Measurements from ENCODE around the gene PACSIN2. TPM values are rescaled to one million over a fixed set of nuclear protein-coding genes. Genes with fewer than 3 reads are reported as not detected.

The PACSIN2 gene
- total and polyA plus RNA-seq, 10 of the 15 experiments (the other 5 are each of a cell fraction or from before 2014, with no cell fraction given), result 0.93 to 78.7 (median 46.8) TPM

DNA sequence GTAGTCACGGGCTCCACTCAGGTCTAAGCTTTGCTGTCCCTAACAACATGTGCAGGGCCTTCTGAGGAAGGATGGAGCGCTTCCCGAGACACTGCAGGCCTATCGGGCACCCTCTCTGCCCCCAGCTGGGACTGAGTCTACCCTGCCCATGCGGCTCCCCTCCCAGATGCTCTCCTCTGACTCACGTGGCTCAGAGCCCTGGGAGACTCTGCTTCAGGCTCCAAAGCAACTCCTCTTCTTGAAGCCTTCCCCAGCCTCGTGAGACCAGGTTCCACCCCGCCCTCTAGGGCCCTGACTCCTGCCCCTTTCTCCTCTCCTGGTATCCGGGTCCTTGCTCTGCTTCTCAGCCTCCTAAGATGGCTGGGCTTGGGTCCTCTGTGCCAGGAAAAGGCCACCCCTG, 129.5 kb downstream of the PACSIN2 start:
- Histone ChIP-seq H3K4me1 (ENCODE audit: control insufficient read depth, insufficient read depth, low read length) (peaks cover 21% of the 10 kb centered on the region), H3K9me3 (replicated peaks; ENCODE audit: control insufficient read depth, insufficient read depth, low read length) (no peaks in the 10 kb centered on the region), H3K9ac (ENCODE audit: control insufficient read depth, insufficient read depth, low read length) (no peak overlapping the region), H3K36me3 (ENCODE audit: control insufficient read depth in 2 of 2, insufficient read depth in 2 of 2, low read length in 1 of 2) (peaks cover 40 to 43% of the 10 kb centered on the region in 2 experiments), H2AFZ (ENCODE audit: control insufficient read depth, low read depth, low read length) (no peak overlapping the region), H3K27ac (ENCODE audit: control insufficient read depth, insufficient read depth) (no peak overlapping the region), H4K20me1 (ENCODE audit: control insufficient read depth, insufficient read depth) (no peaks in the 10 kb centered on the region), H3K4me2 (ENCODE audit: control insufficient read depth, insufficient read depth) (no peak overlapping the region), H3K79me2 (ENCODE audit: control insufficient read depth, insufficient read depth, low read length) (peaks cover 10% of the 10 kb centered on the region), H3K27me3 (replicated peaks in 1 of 2; ENCODE audit: control insufficient read depth in 2 of 2, insufficient read depth in 2 of 2, low read length in 1 of 2) (no peaks in the 10 kb centered on the region), H3K4me3 (no peak overlapping the region)
- FAIRE-seq (no peak), DNase-seq (ENCODE audit: low read depth, low spot score) (no peak), ATAC-seq (no peak)
- CTCF ChIA-PET, result interaction anchor here (0.6 kb wide), 1 partner anchor 169 kb away, joined by 3 read pairs; no protein-coding TSS in a partner anchor
- TF ChIP-seq SP1 (IDR thresholded peaks at IDR 0.05; ENCODE audit: low read depth, low read length) (no peak), EP300 (IDR thresholded peaks at IDR 0.05; ENCODE audit: borderline replicate concordance in 1 of 2, control insufficient read depth in 1 of 2, low read depth in 2 of 2, low read length in 2 of 2) (no peak), CHD2 (IDR thresholded peaks at IDR 0.05; ENCODE audit: borderline replicate concordance, low read depth, low read length) (no peak), IKZF1 (conservative IDR thresholded peaks at IDR 0.05) (no peak), EED (IDR thresholded peaks at IDR 0.05; ENCODE audit: low read depth) (no peak), SREBF2 (IDR thresholded peaks at IDR 0.05; ENCODE audit: low read length) (no peak), HCFC1 (IDR thresholded peaks at IDR 0.05; ENCODE audit: low read length) (no peak), NBN (IDR thresholded peaks at IDR 0.05) (no peak), PML (IDR thresholded peaks at IDR 0.05; ENCODE audit: low read length) (no peak)
- TF ChIP-seq, protein P1, sequence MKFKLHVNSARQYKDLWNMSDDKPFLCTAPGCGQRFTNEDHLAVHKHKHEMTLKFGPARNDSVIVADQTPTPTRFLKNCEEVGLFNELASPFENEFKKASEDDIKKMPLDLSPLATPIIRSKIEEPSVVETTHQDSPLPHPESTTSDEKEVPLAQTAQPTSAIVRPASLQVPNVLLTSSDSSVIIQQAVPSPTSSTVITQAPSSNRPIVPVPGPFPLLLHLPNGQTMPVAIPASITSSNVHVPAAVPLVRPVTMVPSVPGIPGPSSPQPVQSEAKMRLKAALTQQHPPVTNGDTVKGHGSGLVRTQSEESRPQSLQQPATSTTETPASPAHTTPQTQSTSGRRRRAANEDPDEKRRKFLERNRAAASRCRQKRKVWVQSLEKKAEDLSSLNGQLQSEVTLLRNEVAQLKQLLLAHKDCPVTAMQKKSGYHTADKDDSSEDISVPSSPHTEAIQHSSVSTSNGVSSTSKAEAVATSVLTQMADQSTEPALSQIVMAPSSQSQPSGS (IDR thresholded peaks at IDR 0.05; ENCODE audit: low read length), result no peak
- TF ChIP-seq, protein P2, sequence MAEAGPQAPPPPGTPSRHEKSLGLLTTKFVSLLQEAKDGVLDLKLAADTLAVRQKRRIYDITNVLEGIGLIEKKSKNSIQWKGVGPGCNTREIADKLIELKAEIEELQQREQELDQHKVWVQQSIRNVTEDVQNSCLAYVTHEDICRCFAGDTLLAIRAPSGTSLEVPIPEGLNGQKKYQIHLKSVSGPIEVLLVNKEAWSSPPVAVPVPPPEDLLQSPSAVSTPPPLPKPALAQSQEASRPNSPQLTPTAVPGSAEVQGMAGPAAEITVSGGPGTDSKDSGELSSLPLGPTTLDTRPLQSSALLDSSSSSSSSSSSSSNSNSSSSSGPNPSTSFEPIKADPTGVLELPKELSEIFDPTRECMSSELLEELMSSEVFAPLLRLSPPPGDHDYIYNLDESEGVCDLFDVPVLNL (IDR thresholded peaks at IDR 0.05; ENCODE audit: low read depth, low read length), result no peak
- TF ChIP-seq, protein P3, sequence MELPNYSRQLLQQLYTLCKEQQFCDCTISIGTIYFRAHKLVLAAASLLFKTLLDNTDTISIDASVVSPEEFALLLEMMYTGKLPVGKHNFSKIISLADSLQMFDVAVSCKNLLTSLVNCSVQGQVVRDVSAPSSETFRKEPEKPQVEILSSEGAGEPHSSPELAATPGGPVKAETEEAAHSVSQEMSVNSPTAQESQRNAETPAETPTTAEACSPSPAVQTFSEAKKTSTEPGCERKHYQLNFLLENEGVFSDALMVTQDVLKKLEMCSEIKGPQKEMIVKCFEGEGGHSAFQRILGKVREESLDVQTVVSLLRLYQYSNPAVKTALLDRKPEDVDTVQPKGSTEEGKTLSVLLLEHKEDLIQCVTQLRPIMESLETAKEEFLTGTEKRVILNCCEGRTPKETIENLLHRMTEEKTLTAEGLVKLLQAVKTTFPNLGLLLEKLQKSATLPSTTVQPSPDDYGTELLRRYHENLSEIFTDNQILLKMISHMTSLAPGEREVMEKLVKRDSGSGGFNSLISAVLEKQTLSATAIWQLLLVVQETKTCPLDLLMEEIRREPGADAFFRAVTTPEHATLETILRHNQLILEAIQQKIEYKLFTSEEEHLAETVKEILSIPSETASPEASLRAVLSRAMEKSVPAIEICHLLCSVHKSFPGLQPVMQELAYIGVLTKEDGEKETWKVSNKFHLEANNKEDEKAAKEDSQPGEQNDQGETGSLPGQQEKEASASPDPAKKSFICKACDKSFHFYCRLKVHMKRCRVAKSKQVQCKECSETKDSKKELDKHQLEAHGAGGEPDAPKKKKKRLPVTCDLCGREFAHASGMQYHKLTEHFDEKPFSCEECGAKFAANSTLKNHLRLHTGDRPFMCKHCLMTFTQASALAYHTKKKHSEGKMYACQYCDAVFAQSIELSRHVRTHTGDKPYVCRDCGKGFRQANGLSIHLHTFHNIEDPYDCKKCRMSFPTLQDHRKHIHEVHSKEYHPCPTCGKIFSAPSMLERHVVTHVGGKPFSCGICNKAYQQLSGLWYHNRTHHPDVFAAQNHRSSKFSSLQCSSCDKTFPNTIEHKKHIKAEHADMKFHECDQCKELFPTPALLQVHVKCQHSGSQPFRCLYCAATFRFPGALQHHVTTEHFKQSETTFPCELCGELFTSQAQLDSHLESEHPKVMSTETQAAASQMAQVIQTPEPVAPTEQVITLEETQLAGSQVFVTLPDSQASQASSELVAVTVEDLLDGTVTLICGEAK (IDR thresholded peaks at IDR 0.05; ENCODE audit: borderline replicate concordance), result no peak
- POLR2A ChIA-PET, result no interaction called here
- WGBS (ENCODE audit: insufficient coverage, insufficient replicate concordance, low lambda C conversion rate, missing lambda C conversion rate), result 94% methylated on average over 9 of the region's 9 CpGs
- intact Hi-C loops (cut with micrococcal nuclease; ENCODE audit: unreplicated experiment) (no loop called here), in situ Hi-C loops (cut with MboI) (no loop called here)
- RAD21 ChIA-PET (ENCODE audit: unreplicated experiment), result no interaction called here
- SMC1A ChIA-PET (ENCODE audit: uncharacterized antibody, unreplicated experiment), result interaction anchor here (0.6 kb wide), 1 partner anchor 85 kb away, joined by 3 read pairs; no protein-coding TSS in a partner anchor
- no TSS peak for BruUV-seq (replicated peaks)

Measured in GM12878 (cell line).